Cerebellar cortex (tissue), 1 donor: ENCODE results near the gene LRRC15.
A peak's percentile ranks its signal among the peaks of the same experiment; 100 is the strongest.

Experiments used
- DNase-seq: peaks from one replicate; pipeline ENCODE4 v3.0.0-alpha.2; 2015; ENCODE audit warnings: low spot score

The LRRC15 gene

DNA sequence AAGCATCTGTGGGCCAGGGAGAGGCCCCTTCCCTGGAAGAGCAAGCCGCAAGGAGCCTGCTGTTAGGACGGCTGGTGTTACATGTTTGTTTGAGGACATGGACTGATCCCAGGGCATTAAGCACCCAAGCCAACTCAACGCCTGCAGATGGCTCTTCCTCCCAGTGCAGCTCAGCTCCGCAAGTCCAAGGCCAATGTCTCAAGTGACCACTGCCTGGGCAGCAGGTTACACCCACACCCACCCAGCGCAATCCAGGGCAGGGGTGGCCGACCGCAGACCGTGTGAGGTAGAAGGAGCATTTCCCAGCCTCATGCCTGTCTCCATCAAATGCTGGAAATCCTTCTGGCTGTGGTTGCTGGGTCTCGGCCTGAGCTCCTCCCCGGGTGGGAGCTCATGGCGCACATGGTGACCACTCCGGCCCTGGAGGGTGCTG is 15.0 kb upstream of the LRRC15 start:
- DNase-seq, result no peak

DNA sequence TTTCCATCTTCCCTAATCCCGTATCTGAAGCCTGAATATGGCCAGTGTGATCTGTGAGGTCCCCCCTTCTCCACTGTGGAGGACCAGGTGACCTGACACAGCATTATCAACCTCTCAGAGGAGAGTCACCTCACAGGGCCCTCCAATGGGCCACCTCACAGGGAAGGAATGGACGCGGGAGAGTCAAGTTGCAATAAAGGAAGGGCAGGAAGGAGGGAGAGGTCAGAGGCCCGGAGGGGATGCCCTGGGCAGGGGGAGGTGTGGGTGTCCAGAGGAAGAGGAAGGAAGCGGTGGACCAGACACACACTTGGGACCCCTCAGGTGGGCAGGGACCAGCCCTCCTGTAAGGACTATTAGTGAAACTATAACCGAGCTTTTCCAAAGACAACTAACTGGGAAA is 14.6 kb upstream of the LRRC15 start:
- no peak for DNase-seq

DNA sequence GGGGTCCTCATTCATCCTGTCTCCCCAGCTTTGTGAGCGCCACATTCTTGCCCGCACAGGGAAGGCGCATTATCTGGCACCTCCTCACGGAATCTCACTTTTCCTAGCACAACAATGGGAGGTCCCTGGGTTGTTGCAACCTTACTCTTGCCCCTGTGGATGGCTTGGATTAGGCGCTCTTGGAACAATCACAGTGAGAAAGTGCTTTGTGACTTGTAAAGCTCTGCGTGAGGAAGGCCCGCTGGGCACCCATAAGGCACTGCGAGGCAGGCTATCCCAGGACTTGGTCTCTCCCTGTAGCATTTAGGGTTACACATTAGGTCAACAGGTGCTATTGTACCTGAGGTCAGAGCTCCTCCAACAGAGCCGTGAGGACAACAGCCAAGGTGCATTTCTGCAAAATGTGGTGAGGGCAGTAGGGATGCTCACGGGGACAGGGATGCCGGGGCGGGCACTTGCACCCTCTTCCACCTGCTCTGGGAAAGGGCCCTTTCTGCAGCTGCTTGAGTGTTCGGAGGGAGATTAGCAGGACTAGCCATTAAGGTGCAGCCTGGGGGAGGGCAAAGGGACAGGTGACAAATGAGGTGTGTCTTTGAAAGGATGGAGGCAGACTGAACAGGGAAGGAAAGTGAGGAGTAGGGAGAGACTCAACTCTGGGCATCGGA is 13.9 kb upstream of the LRRC15 start:
- DNase-seq, result no peak

DNA sequence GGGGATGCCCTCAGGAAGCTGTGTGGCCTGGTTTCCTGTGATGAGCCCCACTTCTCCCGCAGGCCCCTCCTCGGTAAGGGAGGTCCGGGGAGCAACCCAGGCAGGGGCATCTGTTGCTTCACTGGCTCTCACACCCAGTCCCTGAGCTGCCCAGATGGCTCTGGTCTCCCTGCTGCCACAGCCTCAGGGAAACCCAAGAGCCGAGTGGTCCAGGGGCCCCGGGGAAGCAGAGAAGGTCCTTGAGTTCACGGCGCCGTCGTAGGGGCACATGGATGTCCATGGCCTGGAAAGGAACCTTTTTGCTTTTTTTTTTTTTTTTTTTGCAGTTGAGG is 13.3 kb upstream of the LRRC15 start:
- no peak for DNase-seq

DNA sequence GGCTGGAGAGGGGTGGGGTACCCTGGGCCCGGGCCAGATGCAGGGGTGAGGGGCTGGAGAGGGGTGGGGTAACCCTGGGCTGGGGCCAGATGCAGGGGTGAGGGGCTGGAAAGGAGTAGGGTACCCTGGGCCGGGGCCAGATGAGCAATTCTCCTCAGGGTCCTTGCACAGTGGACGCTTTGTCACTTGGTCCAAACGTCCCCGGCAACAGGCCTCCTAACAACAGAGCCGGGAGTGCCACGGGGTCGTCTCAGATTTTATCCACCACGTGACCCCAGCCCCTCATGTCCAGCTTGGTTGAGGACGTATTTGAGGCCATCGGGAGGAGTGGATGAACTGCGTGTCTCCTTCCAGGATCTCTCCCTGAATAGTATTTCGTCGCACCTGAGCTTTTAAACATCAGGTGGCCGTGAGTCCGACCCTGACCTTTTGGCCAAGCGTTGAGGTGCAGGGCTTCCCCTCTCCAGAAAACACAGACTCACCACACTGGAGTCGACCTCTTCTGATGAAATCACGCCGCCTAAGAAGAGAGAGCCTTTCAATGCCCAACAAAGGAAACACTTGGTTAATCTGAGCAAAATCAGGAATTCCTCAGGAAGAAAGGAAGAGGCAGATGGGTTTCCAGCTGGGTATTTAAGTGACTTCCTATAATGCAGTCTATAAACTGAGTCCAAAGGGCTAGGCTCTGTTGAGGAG is 12.8 kb upstream of the LRRC15 start:
- DNase-seq, result no peak

DNA sequence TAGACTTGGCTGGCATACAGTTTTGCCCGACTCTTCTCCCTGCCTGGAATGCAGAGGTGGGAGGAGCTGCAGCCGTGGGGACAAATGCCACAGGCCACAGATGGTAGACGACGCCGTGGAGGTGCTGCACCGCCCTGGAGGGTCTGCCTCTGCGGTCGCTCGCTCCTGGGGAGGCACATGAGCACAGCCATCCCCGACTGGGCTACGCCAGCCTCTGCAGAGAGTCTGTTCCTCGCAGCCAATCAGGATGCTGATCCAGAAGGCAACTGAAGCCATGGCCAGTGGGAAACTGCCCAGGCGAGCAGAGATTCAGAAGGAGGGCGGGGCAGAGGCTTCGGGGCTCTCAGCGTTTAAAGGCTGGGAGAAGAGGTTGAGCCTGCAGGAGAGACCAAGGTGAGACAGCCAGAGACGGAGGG is 11.9 kb upstream of the LRRC15 start:
- peak; percentile 17 for DNase-seq

DNA sequence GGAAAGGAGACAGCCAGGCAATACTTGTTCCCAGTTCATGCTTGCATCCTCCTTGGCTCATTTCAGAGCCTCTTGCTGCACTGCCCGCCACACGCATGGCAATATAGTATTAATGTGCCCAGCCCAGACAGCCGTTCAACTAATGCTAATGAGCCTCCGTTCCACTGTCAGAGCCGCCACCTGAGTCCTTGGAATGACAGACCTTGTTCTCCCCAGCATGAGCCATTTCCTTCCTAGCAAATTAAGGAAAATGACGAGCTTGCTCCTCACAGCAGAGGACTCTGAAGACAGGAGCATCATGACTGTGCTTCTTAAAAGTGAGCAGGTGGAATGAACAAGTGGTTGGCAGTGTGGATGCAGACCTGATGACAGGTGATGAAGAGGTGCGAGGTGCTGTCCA is 10.8 kb upstream of the LRRC15 start:
- DNase-seq, result no peak

DNA sequence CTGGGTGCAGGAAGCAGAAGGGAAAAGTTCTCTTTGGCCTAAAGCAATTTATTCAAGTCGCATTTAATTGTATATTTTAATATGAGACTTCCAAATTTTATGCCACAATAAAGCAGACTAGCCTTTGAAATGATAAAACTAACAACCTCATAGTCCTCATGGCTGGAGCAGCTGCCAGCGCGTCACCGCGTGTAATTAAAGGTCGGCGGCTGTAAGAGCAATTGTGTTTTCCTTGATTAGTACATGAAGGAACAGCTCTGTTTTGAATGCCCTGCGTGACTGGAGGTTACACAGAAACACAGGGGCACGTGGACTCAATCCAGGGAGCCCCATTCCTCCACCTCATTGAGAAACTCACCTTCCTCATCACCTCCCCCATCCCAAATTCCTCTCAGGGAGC is 10.1 kb upstream of the LRRC15 start:
- DNase-seq, result no peak

- no peak for DNase-seq
Measured at GRCh38 chr3:194379231-194379630, 9.7 kb upstream of the LRRC15 start.

DNA sequence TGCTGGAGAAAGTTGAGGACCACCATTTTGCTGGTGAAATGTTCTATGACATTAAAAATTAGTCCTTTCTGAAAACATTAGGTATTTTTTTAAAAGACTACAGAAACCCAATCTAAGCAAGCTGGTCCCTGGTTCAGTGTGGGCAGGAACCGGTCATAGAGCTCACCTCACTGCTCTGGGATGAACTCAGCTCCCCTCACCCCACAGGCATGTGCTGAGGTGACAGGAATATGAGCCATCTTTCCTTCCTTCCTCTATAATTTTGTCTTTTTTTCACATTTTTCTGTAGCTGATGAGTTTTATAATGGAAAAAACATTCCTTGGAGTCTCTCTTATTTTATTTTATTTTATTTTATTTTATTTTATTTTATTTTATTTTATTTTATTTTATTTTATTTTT is 8.2 kb upstream of the LRRC15 start:
- DNase-seq, result no peak

GRCh38 chr3:194376241-194376560 is 6.7 kb upstream of the LRRC15 start:
- no peak for DNase-seq

- no peak for DNase-seq
Measured at GRCh38 chr3:194375473-194376240, 6.1 kb upstream of the LRRC15 start.

DNA sequence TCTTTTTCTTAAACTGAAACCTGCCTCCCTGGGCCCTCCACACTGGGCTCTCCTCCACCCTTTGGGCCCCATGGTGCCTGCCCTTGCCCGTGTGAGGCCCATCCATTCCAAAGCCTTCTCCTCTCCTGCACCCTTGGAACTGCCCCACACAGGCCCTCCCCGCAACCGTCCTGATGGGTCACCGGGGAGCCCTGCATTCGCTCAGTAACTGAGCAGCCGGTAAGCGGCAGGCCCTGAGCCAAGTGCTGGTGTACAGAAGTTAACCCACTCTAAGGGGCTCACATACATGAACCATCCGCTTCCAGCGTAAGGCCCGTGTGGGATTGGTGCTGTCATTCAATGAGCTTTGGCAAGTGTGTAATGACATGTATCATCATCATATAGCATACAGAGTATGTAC is 5.4 kb upstream of the LRRC15 start:
- DNase-seq, result no peak

DNA sequence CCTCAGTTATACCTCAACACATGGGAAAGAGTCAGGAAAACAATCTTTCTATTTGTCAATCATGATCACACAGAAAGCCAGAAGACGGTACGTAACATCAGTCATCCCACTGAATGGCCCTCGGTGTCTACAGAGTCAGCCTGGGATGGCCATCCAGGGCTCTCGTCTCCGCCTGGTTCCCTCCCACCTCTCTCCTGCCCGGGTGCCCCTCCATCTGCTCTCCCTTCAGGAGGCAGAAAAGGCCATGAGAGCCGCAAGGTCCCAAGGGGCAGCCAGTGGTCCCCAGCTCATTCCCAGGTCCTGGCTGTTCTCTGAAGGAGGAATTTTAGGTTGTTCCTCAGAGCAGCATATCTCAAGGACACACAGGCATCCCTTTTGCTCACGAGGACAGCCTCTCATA is 4.4 kb upstream of the LRRC15 start:
- no peak for DNase-seq

DNA sequence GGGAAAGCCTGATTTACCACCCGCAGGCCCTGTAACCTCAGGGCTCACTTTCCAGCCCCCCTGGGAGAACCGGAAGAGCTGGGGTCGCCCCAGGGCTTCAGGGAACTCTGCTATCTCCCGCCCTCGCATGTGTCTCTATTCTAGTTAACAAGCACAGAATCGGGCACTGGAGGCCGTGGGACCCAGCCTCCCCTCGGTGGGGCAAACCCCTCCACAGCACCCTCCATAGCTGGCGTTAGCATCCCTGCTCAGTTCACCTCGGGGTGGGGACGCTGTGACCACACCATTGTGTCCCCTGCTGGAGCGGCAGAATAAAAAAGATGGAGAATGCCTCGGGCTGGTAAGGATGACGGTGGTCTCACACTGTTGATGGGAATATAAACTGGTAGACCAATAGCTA is 3.5 kb upstream of the LRRC15 start:
- no peak for DNase-seq

DNA sequence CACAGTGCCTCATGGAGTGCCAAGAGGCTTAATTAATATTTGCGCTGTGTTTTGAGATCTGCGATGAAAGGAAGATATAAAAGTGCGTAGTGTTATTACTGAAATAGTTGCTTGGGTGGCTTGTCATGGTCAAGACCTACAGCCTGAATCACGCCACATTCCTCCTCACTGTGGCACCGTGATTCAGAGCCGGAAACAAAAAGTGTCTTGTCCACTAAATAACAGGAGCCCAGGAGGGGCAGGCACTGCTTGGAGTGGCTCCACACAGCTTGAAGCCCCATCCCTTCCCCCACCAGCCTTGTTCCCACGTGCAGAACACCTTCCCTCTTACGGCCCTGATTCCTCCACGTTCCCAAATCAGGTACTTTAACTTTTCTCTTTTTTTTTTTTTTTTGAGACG is 1.2 kb upstream of the LRRC15 start:
- no peak for DNase-seq

- DNase-seq, result no peak
Measured at GRCh38 chr3:194368918-194369317, 625 bp downstream of the LRRC15 start.

DNA sequence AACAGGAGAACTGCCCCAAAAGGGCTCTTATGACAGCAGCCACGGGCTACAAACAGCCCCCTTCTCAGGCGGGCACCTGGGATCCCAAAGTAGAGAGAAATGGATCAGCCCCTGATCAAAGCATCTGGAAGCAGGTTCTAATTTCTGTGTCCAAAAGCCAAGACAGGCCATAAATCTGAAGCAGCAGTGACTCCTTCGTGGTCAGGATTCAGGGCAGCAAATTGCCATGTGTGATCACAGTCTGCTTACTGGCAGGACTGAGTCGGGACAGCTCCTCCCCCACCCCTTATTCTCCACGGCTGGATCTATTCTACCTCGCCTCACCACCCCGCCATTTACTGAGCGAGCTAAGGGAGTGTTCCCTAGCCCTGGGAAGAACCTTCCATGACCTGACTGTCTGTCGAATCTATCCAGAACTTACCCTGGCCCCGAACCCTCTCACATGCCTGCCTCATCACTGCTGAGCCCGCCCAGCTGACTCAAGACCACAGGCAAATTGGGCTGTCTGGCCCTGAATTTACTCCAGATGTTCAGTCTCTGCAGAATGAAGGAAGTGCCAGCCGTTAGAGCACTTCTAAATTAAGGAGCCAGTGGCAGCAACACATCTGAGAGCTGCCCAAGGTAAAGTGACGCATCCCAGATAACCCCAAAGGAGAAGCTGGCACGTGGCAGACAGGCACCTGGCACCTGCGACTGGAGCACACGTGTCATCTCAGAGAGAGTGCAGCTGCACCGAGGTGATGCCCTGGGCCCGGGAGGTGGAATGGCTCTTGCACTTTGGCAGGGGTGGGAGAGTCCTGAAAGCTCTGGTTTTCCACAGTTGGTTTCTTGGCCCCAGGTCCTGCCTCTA is 1.3 kb downstream of the LRRC15 start:
- DNase-seq, result no peak

- DNase-seq, result no peak
Measured at GRCh38 chr3:194365978-194366490, 3.5 kb downstream of the LRRC15 start.

- DNase-seq, result no peak
Measured at GRCh38 chr3:194365526-194365925, 4.0 kb downstream of the LRRC15 start.

DNA sequence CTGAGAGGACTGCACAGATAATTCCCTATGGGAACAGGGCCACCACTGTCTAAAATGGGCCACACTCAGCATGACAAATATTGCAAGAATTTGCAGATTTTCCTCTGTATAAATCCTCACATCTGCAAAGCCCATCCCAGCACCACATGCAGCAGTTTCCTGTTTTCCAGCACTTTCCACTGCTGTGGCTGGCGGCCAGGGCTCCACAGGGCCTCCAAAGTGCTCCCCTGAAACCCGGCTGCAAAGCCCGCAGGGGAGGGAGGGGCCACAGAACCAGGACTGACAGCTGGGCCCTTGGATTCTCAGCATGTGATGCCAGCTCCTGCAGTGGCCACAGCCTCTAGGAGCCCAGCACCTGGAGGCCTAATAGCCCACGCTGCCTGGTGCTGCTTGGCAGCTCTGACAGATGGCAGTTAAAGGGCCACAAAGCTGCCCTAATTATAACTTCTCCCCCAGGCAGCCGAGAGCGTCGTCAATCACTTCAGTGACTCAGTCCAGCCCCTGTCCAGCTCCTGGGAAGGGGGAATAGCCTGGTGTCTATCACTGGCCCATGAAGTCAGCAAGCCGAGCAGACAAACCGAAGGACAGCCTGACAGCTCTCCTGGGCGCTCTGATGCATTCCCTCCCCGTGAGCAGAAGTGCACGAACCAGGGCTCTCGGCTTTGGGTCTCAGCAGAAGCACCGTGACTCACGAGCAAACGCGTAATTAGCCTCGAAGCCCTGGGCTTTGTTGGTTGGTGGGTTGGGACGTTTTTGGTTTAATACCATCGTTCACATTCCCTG is 4.7 kb downstream of the LRRC15 start:
- DNase-seq, result no peak

DNA sequence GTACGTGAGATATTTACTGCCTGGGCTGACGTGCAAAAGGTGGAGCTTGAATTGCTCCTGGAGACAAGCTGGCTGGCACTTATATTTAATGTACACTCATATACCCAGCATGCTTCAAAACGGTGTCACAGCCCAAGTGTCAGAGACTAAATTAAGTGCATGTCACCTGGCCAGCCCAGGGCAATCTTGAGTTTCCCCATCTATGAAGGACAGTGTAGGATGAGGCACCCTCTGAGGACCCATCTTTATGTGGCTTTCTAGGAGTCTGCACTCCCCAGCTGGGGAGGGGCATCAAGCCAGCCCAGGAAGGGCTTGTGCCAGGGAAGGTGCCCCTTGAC is 5.3 kb downstream of the LRRC15 start:
- no peak for DNase-seq
